Activated CD4-positive, alpha-beta memory T cell treated with anti-CD3 and anti-CD28 coated beads, Interleukin-2, amount 10 ng/mL, durations not matched to agents 7 days and 5 days (primary cell): ENCODE data around the gene DENND5A. TPM values are rescaled to one million over a fixed set of nuclear protein-coding genes. Genes with fewer than 3 reads are reported as not detected.
"Not testable (repeated sequence)": the region's sequence is repeated elsewhere in the genome, so short reads cannot be mapped to it uniquely, and the experiment has no call there.

Experiments
- CTCF ChIA-PET: fragments of 350-600 bp; sonication (Branson Sonifier 250); formaldehyde crosslinking; loops from one replicate; lab custom pipeline; 2021; ENCODE audit warnings: antibody characterized with exemption, inconsistent platforms; lab: Charles Lee
- POLR2A ChIA-PET: fragments of 350-600 bp; sonication (Branson Sonifier 250); formaldehyde crosslinking; loops from one replicate; lab custom pipeline; 2021; ENCODE audit warnings: antibody characterized with exemption; lab: Charles Lee
- DNase-seq: peaks from one replicate; pipeline ENCODE4 v3.0.0-alpha.2; 2020
- H3K27ac Mint-ChIP-seq: one replicate; pipeline ENCODE4 v1.8.0; 2021; ENCODE audit warnings: mild to moderate bottlenecking, mixed read lengths
- H3K27me3 Mint-ChIP-seq: one replicate; pipeline ENCODE4 v1.8.0; 2021; ENCODE audit warnings: mixed read lengths
- H3K36me3 Mint-ChIP-seq: one replicate; pipeline ENCODE4 v1.8.0; 2021; ENCODE audit warnings: low read depth, mixed read lengths
- H3K4me1 Mint-ChIP-seq: one replicate; pipeline ENCODE4 v1.8.0; 2021; ENCODE audit warnings: mixed read lengths
- H3K4me3 Mint-ChIP-seq: one replicate; pipeline ENCODE4 v1.8.0; 2021; ENCODE audit warnings: mild to moderate bottlenecking, mixed read lengths
- H3K9me3 Mint-ChIP-seq: one replicate; pipeline ENCODE4 v1.8.0; 2021; ENCODE audit warnings: mixed read lengths
- total RNA-seq, 2 experiments: library from RNA; stranded (reverse); gene quantifications; one replicate each; pipeline ENCODE4 v1.2.3, GENCODE V29; 2021

Gene DENND5A
- total RNA-seq, 2 experiments from 2014 or later, result 11.6 to 13.7 TPM

GRCh38 chr11:9260838-9261146, 4.4 kb downstream of the DENND5A start:
- H3K4me3 Mint-ChIP-seq, H3K9me3 Mint-ChIP-seq, H3K27ac Mint-ChIP-seq, H3K36me3 Mint-ChIP-seq: not testable (repeated sequence)
- peaks cover 33% of the 10 kb centered on the region for H3K4me1 Mint-ChIP-seq
- DNase-seq, result peak; percentile 27
- ChIA-PET CTCF (interaction anchor here (0.7 to 1.6 kb wide), 5 partner anchors 10 to 352 kb away, joined by 3 to 9 read pairs (median 4); no protein-coding TSS in a partner anchor), POLR2A (interaction anchor here (0.6 to 3.1 kb wide), 6 partner anchors 10 to 200 kb away, joined by 3 to 15 read pairs (median 4); partner anchors contain the start of genes IPO7 and ZNF143)
- peaks cover 35% of the 10 kb centered on the region for H3K27me3 Mint-ChIP-seq

DNA sequence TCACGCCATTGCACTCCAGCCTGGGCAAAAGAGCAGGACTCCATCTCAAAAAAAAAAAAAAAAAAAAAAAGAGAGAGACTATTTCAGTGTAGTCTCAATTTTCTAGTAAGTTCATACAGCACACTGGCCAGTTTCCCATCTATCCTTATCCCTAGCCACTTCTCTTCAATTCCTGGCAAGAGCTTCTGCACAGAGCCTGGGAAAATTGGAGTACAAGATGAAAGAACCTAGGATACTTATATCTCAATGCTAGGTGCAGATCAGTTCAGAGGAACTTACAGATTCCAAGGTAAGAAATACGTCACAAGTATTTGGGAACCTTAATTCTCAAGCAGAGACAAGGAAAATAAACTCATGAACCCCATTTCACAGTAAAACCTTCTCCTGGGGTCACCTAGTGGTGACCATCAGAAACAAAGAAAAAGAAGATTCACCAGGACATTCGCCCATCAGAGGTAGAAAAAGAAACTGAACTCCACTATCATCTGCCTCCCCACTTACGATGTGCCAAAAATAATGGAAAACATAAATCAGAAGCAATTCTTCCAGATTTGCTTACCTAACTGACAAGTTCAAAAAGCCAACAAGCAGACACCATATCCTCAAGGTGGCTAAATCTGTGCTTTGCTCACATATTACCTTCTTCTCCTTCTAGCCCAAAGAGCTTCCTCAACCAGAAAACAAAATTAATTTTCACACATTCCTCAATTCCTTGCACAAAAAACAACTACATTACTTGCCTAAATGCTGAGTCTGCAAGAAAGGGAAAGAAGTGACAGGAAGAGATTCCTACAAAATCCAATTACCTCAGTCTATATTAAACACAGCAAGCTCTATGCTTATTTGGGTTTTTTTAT, 4.9 kb downstream of the DENND5A start:
- Mint-ChIP-seq H3K27ac (no peak overlapping the region), H3K9me3 (peaks cover 2% of the 10 kb centered on the region), H3K36me3 (peaks cover 6% of the 10 kb centered on the region), H3K4me3 (no peak overlapping the region), H3K4me1 (peaks cover 33% of the 10 kb centered on the region), H3K27me3 (peaks cover 30% of the 10 kb centered on the region)
- ChIA-PET POLR2A (interaction anchor here (1.2 to 3.1 kb wide), 5 partner anchors 10 to 200 kb away, joined by 3 to 15 read pairs (median 5); partner anchors contain the start of genes IPO7 and ZNF143), CTCF (interaction anchor here (0.7 to 1.6 kb wide), 6 partner anchors 10 to 353 kb away, joined by 3 to 9 read pairs (median 4); no protein-coding TSS in a partner anchor)
- no peak for DNase-seq

DNA sequence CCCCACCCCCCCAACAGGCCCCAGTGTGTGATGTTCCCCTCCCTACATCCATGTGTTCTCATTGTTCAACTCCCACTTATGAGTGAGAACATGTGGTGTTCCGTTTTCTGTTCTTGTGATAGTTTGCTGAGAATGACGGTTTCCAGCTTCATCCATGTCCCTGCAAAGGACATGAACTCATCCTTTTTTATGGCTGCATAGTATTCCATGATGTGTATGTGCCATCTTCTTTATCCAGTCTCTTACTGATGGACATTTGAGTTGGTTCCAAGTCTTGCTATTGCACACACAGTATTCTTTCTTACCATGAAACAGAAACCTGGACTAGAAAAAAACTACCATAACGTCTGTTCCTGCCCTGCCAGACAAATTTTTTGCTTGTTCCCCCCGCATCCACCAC, 6.9 kb downstream of the DENND5A start:
- CTCF ChIA-PET, DNase-seq, H3K36me3 Mint-ChIP-seq, H3K9me3 Mint-ChIP-seq, H3K4me3 Mint-ChIP-seq, H3K27ac Mint-ChIP-seq, POLR2A ChIA-PET: not testable (repeated sequence)
- peaks cover 20% of the 10 kb centered on the region for H3K27me3 Mint-ChIP-seq
- H3K4me1 Mint-ChIP-seq, result peaks cover 24% of the 10 kb centered on the region

- POLR2A ChIA-PET, result no interaction called here
- CTCF ChIA-PET, result interaction anchor here (1.0 to 1.1 kb wide), 2 partner anchors 9 to 139 kb away, joined by 3 to 4 read pairs; no protein-coding TSS in a partner anchor
- DNase-seq, result no peak
- H3K4me3 Mint-ChIP-seq, result no peak overlapping the region
- H3K27ac Mint-ChIP-seq, result no peak overlapping the region
- H3K9me3 Mint-ChIP-seq, result peaks cover 2% of the 10 kb centered on the region
- peaks cover 6% of the 10 kb centered on the region for H3K36me3 Mint-ChIP-seq
- H3K27me3 Mint-ChIP-seq, result peaks cover 5% of the 10 kb centered on the region
- peaks cover 28% of the 10 kb centered on the region for H3K4me1 Mint-ChIP-seq
Measured at GRCh38 chr11:9254416-9254815, 10.7 kb downstream of the DENND5A start.

GRCh38 chr11:9253086-9253485, 12.1 kb downstream of the DENND5A start:
- no peaks in the 10 kb centered on the region for H3K27me3 Mint-ChIP-seq
- ChIA-PET POLR2A (no interaction called here), CTCF (interaction anchor here (0.7 kb wide), 1 partner anchor 282 kb away, joined by 3 read pairs; no protein-coding TSS in a partner anchor)
- no peaks in the 10 kb centered on the region for H3K9me3 Mint-ChIP-seq
- H3K36me3 Mint-ChIP-seq, result no peaks in the 10 kb centered on the region
- no peak for DNase-seq
- peak overlapping the region; percentile 35 for H3K27ac Mint-ChIP-seq
- H3K4me3 Mint-ChIP-seq, result no peak overlapping the region
- peaks cover 37% of the 10 kb centered on the region for H3K4me1 Mint-ChIP-seq

DNA sequence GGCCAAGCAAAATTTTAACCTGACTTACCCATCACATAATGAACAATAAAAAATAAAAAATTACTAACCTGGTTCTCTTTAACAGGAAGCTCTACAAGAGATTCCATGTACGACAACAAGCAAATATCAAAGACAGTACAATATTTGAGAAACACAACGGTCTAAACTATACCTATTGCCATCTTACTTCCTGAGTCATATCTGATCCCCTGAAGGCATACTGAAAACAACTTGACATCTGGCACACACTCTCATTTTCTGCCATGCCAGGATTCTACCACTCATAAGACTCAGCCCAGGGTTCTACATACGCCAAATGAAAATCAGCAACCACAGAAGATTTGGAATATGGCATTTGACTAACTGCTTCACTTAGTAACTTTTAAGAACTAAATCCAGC, 13.8 kb downstream of the DENND5A start:
- Mint-ChIP-seq H3K27me3 (peaks cover 4% of the 10 kb centered on the region), H3K9me3 (no peaks in the 10 kb centered on the region), H3K36me3 (no peaks in the 10 kb centered on the region), H3K4me3 (no peak overlapping the region), H3K4me1 (peaks cover 48% of the 10 kb centered on the region), H3K27ac (peak overlapping the region; percentile 9)
- ChIA-PET CTCF (interaction anchor here (0.7 to 1.5 kb wide), 2 partner anchors 9 to 255 kb away, joined by 3 to 9 read pairs; no protein-coding TSS in a partner anchor), POLR2A (interaction anchor here (0.8 to 3.2 kb wide), 4 partner anchors 11 to 208 kb away, joined by 3 to 15 read pairs (median 5); no protein-coding TSS in a partner anchor)
- no peak for DNase-seq

DNA sequence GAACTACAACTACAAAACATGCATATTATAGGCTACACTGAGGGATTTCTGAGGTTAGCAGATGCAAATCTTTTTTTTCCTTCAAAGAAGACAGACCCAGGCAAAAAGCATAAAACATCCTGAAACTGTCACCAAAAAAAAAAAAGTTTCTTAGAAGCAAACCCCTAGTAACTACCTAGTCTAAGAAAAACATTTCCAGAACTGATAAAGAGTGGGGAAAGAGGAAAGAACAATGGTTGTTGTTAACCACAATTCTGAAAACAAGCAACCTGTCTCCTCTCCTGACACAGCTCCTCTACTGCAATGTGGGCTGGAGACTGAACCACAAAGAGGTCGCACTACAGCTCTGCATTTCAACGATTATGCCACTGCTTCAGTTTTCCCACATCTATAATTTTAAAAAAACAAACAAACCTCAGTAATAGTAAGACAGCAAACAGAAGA, 15.0 kb downstream of the DENND5A start:
- peak overlapping the region; percentile 47 for H3K27ac Mint-ChIP-seq
- no peaks in the 10 kb centered on the region for H3K9me3 Mint-ChIP-seq
- CTCF ChIA-PET, result interaction anchor here (0.7 to 1.5 kb wide), 6 partner anchors 11 to 284 kb away, joined by 3 to 9 read pairs (median 4); no protein-coding TSS in a partner anchor
- peak overlapping the region; percentile 16 for H3K4me3 Mint-ChIP-seq
- peaks cover 53% of the 10 kb centered on the region for H3K4me1 Mint-ChIP-seq
- POLR2A ChIA-PET, result interaction anchor here (0.8 to 3.2 kb wide), 6 partner anchors 12 to 209 kb away, joined by 3 to 15 read pairs (median 5); partner anchors contain the start of gene DENND5A
- H3K36me3 Mint-ChIP-seq, result no peaks in the 10 kb centered on the region
- DNase-seq, result peak; percentile 48
- peaks cover 4% of the 10 kb centered on the region for H3K27me3 Mint-ChIP-seq

DNA sequence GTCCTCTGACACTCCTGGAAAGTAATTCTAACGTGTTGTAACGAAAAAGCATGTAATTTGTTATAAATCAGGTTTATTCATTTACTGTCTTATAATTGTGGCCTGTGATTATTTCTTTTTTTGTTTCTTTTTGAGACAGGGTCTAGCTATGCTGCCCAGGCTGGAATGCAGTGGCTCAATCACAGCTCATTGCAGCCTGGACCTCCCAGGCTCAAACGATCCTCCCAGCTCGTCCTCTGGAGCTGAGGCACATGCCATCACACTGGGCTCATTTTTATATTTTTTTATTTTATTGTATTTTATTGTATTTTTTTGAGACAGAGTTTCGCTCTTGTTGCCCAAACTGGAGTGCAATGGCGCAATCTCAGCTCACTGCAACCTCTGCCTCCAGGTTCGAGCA, 15.9 kb downstream of the DENND5A start:
- ChIA-PET CTCF (interaction anchor here (1.1 kb wide), 1 partner anchor 285 kb away, joined by 3 read pairs; no protein-coding TSS in a partner anchor), POLR2A (interaction anchor here (1.2 to 3.2 kb wide), 2 partner anchors 13 to 66 kb away, joined by 4 to 15 read pairs; no protein-coding TSS in a partner anchor)
- Mint-ChIP-seq H3K4me3 (no peak overlapping the region), H3K27me3 (peaks cover 4% of the 10 kb centered on the region), H3K9me3 (no peaks in the 10 kb centered on the region), H3K36me3 (no peaks in the 10 kb centered on the region), H3K27ac (no peak overlapping the region), H3K4me1 (peaks cover 53% of the 10 kb centered on the region)
- no peak for DNase-seq

DNA sequence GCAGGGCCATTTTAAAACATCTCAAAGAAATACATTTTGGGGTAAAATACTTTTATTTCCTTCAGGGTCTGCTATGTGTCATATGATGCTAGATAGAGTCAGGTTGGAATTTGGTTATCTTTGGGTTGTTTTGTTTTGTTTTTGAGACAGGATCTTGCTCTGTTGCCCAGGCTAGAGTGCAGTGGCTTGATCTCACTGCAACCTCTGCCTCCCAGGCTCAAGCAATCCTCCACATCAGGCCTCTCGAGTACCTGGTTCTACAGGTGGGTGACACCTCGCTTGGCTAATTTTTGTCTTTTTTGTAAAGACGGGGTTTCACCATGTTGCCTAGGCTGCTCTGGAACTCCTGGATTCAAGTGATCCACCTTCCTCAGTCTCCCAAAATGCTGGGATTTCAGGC, 17.3 kb downstream of the DENND5A start:
- Mint-ChIP-seq H3K36me3 (no peaks in the 10 kb centered on the region), H3K27me3 (peaks cover 4% of the 10 kb centered on the region), H3K27ac (no peak overlapping the region), H3K4me1 (peaks cover 48% of the 10 kb centered on the region), H3K9me3 (no peaks in the 10 kb centered on the region), H3K4me3 (no peak overlapping the region)
- no peak for DNase-seq
- POLR2A ChIA-PET, result interaction anchor here (1.0 to 1.5 kb wide), 2 partner anchors 17 to 213 kb away, joined by 4 read pairs; partner anchors contain the start of genes DENND5A and ZNF143
- CTCF ChIA-PET, result interaction anchor here (1.1 to 2.0 kb wide), 2 partner anchors 13 to 39 kb away, joined by 5 to 6 read pairs; no protein-coding TSS in a partner anchor

GRCh38 chr11:9236242-9236641, 28.9 kb downstream of the DENND5A start:
- DNase-seq, CTCF ChIA-PET, H3K4me3 Mint-ChIP-seq, H3K36me3 Mint-ChIP-seq, POLR2A ChIA-PET, H3K9me3 Mint-ChIP-seq, H3K27me3 Mint-ChIP-seq, H3K27ac Mint-ChIP-seq: not testable (repeated sequence)
- H3K4me1 Mint-ChIP-seq, result peaks cover 11% of the 10 kb centered on the region

GRCh38 chr11:9232482-9232881, 32.7 kb downstream of the DENND5A start:
- Mint-ChIP-seq H3K27me3 (no peaks in the 10 kb centered on the region), H3K36me3 (no peaks in the 10 kb centered on the region), H3K9me3 (peaks cover 2% of the 10 kb centered on the region), H3K4me3 (no peak overlapping the region), H3K27ac (no peak overlapping the region), H3K4me1 (peaks cover 17% of the 10 kb centered on the region)
- ChIA-PET CTCF (interaction anchor here (1.0 to 1.1 kb wide), 2 partner anchors 18 to 274 kb away, joined by 4 to 5 read pairs; no protein-coding TSS in a partner anchor), POLR2A (no interaction called here)
- no peak for DNase-seq

- H3K36me3 Mint-ChIP-seq, result no peaks in the 10 kb centered on the region
- no peaks in the 10 kb centered on the region for H3K27me3 Mint-ChIP-seq
- POLR2A ChIA-PET, result interaction anchor here (0.7 to 1.0 kb wide), 3 partner anchors 15 to 152 kb away, joined by 3 to 4 read pairs (median 3); partner anchors contain the start of gene IPO7
- H3K27ac Mint-ChIP-seq, result no peak overlapping the region
- peaks cover 2% of the 10 kb centered on the region for H3K9me3 Mint-ChIP-seq
- H3K4me1 Mint-ChIP-seq, result peaks cover 17% of the 10 kb centered on the region
- no peak for DNase-seq
- CTCF ChIA-PET, result interaction anchor here (1.0 to 1.1 kb wide), 2 partner anchors 19 to 275 kb away, joined by 4 to 5 read pairs; no protein-coding TSS in a partner anchor
- H3K4me3 Mint-ChIP-seq, result peak overlapping the region; percentile 4
Measured at GRCh38 chr11:9231848-9232177, 33.3 kb downstream of the DENND5A start.
